ENCODE measurements around the gene NDFIP2.

Gene NDFIP2

DNA sequence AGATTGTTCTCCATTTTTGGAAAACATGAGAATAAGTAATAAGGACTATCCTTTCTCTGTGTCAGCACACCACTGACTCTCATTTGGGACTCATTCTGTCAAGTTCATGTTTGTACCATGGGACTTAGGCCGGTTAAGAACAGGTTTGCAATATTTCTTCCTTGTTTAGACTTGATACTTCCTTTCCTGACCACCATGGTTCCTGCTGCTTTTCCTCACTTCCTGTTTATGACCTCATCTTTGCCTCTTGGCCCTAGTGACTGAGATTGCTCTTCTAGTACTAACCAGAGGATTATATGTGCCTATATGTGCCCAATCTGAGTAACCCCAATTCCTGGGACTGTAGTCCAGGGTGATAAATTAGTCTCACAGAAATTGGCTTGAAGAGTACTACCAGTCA lies 32.5 kb upstream of the NDFIP2 start:
- DNase-seq (ENCODE audit: low spot score): no peak
- TF ChIP-seq, protein P1, sequence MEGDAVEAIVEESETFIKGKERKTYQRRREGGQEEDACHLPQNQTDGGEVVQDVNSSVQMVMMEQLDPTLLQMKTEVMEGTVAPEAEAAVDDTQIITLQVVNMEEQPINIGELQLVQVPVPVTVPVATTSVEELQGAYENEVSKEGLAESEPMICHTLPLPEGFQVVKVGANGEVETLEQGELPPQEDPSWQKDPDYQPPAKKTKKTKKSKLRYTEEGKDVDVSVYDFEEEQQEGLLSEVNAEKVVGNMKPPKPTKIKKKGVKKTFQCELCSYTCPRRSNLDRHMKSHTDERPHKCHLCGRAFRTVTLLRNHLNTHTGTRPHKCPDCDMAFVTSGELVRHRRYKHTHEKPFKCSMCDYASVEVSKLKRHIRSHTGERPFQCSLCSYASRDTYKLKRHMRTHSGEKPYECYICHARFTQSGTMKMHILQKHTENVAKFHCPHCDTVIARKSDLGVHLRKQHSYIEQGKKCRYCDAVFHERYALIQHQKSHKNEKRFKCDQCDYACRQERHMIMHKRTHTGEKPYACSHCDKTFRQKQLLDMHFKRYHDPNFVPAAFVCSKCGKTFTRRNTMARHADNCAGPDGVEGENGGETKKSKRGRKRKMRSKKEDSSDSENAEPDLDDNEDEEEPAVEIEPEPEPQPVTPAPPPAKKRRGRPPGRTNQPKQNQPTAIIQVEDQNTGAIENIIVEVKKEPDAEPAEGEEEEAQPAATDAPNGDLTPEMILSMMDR (conservative IDR thresholded peaks at IDR 0.05; ENCODE audit: low read depth): no peak
- no peak overlapping the region for H3K27ac ChIP-seq
- ChIA-PET POLR2A (ENCODE audit: low non-redundant PET) (no interaction called here), CTCF (interaction anchor here (1.1 kb wide), 1 partner anchor 99 kb away, joined by 3 read pairs; no protein-coding TSS in a partner anchor)

DNA sequence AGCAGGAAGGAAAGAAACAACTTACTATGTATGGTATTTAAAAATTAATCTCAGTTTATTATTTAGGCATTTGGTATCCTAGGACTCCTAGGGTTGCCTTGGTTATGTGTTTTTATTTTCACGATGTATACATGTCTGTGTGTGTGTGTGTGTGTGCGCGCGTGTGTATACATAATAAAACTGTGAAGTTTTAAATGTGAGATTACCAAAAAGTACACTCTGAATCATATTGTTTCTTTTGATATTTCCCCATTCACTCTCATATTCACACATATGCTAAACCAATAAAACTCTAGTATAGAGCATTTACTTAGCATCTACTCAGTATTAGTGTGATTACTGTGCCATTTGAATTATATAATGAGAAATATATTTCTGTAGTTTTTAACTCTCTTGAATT lies 30.8 kb upstream of the NDFIP2 start:
- TF ChIP-seq, protein P1 (conservative IDR thresholded peaks at IDR 0.05; ENCODE audit: low read depth): no peak
- CTCF ChIA-PET: interaction anchor here (0.6 kb wide), 1 partner anchor 22 kb away, joined by 4 read pairs; no protein-coding TSS in a partner anchor
- no peak for DNase-seq (ENCODE audit: low spot score)
- no peak overlapping the region for H3K27ac ChIP-seq
- POLR2A ChIA-PET (ENCODE audit: low non-redundant PET): no interaction called here

DNA sequence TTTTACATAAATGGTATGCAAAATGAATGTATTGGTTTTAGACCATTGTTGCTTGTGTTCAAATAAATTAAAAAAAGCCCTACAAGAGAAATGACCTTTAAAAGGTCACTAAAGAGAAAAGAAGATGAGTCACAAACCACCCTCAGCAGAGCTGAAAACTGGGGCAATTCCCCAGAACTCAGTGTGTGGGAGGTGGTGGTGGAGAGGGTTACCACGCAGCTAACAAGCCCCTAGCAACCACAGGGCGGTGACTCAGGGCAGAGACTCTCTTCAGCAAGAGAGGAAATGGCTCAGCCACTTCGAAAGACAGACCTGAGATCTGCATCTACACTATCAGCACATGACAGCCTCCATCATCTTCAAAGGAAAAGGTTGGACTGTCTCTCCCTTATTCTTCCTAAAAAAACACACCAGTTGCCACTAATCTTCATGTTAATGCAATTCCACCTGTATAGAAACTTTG lies 29.4 kb upstream of the NDFIP2 start:
- peak; percentile 53 for DNase-seq (ENCODE audit: low spot score)
- no peak overlapping the region for H3K27ac ChIP-seq
- POLR2A ChIA-PET (ENCODE audit: low non-redundant PET): no interaction called here
- TF ChIP-seq, protein P1 (conservative IDR thresholded peaks at IDR 0.05; ENCODE audit: low read depth): no peak
- CTCF ChIA-PET: interaction anchor here (0.6 kb wide), 1 partner anchor 90 kb away, joined by 3 read pairs; no protein-coding TSS in a partner anchor

DNA sequence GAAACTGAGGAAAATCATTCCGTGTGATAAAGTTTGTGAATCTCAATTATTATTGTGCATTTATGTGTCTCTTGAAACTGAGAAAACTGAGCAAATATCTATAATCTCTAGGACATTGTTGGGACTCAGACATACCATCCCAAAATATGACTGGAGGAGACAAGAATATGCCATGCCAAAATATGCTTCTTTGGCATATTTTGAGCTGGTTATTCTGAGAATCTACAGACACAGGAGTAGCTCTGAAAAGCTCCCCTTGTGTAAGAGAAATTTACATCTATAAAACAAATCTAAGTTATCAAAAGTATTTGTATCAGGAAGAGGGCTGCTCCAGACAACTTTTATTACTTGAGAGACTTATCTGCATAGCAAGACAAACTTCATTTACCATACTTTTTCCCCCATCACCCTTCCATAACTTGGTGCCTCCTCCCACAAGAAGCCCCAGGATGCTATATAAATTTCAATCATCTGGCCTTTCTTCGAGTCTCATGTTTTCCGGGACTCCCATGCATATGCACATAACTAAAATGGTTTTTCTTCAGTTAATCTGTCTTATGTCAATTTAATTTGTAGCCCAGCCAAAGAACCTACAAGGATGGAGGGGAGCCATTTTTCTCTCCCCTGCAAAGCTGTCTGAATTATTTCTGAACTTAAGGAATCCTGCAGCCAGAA lies 28.6 kb upstream of the NDFIP2 start:
- TF ChIP-seq, protein P1 (conservative IDR thresholded peaks at IDR 0.05; ENCODE audit: low read depth): no peak
- ChIA-PET POLR2A (ENCODE audit: low non-redundant PET) (no interaction called here), CTCF (no interaction called here)
- no peak overlapping the region for H3K27ac ChIP-seq
- no peak for DNase-seq (ENCODE audit: low spot score)

DNA sequence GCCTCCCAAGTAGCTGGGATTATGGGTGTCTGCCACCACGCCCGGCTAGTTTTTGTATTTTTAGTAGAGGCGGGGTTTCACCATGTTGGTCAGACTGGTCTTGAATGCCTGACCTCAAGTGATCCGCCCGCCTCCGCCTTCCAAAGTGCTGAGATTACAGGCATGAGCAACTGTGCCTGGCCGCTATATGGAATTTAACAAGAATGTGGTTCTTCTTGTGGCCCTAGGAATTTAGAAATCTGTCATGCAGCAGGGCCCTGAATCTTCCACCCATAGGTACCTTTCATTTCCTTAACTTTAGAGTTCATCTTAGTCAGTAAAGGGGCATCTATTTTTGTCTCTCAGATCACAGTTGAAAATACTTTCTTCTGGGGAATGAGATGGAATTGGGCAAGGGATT lies 25.6 kb upstream of the NDFIP2 start:
- ChIA-PET CTCF (no interaction called here), POLR2A (ENCODE audit: low non-redundant PET) (no interaction called here)
- TF ChIP-seq, protein P1 (conservative IDR thresholded peaks at IDR 0.05; ENCODE audit: low read depth): no peak
- DNase-seq (ENCODE audit: low spot score): no peak
- no peak overlapping the region for H3K27ac ChIP-seq

DNA sequence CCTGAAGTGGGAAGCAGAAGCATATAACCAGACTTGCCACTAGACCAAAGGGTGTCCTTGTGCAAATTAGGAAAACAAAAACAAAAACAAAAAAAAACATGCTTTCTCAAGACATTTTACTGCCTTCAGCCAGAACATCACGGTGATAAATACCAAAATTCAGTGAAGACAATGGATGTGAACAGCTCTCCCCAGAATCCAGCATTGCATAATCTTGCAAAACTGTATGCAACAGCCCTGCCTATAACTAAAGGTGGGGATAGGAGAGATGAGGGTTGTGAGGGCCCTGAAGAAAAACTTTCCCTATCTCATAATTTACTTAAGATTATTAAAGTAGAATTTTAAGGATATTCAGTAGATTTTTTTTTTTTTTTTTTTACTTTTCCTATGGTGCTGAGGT lies 24.9 kb upstream of the NDFIP2 start:
- no peak overlapping the region for H3K27ac ChIP-seq
- no peak for DNase-seq (ENCODE audit: low spot score)
- ChIA-PET CTCF (interaction anchor here (0.6 to 1.0 kb wide), 2 partner anchors 32 to 161 kb away, joined by 3 to 4 read pairs; no protein-coding TSS in a partner anchor), POLR2A (ENCODE audit: low non-redundant PET) (no interaction called here)
- TF ChIP-seq, protein P1 (conservative IDR thresholded peaks at IDR 0.05; ENCODE audit: low read depth): no peak

Data from RWPE1 (cell line).